H9 (cell line): ENCODE results near the gene TSEN15. TPM values are rescaled to one million over a fixed set of nuclear protein-coding genes. Genes with fewer than 3 reads are reported as not detected.

Experiments used
- DNase-seq: peaks from one replicate; pipeline ENCODE4 v3.0.0-alpha.2; 2017
- H2AFZ ChIP-seq: one replicate; pipeline ENCODE4 v1.6.1; 2013; ENCODE audit warnings: mild to moderate bottlenecking, low read length, control low read depth, moderate library complexity
- H2AK5ac ChIP-seq: 2 replicates; pipeline ENCODE4 v1.6.1; 2013; ENCODE audit warnings: low read length, control low read depth, mixed read lengths; ENCODE audit not compliant: insufficient read length
- H2BK120ac ChIP-seq: one replicate; pipeline ENCODE4 v1.6.1; 2013; ENCODE audit warnings: low read depth, mild to moderate bottlenecking, low read length, control low read depth, inconsistent platforms; ENCODE audit not compliant: poor library complexity, severe bottlenecking
- H2BK12ac ChIP-seq: 2 replicates; pipeline ENCODE4 v1.6.1; 2013; ENCODE audit warnings: low read length, control low read depth, mixed read lengths, low read depth; ENCODE audit not compliant: insufficient read length
- H2BK15ac ChIP-seq: 2 replicates; pipeline ENCODE4 v1.6.1; 2013; ENCODE audit warnings: low read depth, low read length, control low read depth
- H2BK20ac ChIP-seq: one replicate; pipeline ENCODE4 v1.6.1; 2013; ENCODE audit warnings: low read depth, mild to moderate bottlenecking, low read length, control low read depth, inconsistent platforms; ENCODE audit not compliant: poor library complexity, severe bottlenecking
- H2BK5ac ChIP-seq: 2 replicates; pipeline ENCODE4 v1.6.1; 2013; ENCODE audit warnings: low read length, control low read depth, mixed read lengths; ENCODE audit not compliant: insufficient read length
- H3K14ac ChIP-seq: 2 replicates; pipeline ENCODE4 v1.6.1; 2013; ENCODE audit warnings: low read length, control low read depth; ENCODE audit not compliant: insufficient read depth
- H3K18ac ChIP-seq: 2 replicates; pipeline ENCODE4 v1.6.1; 2013; ENCODE audit warnings: low read depth, mild to moderate bottlenecking, mixed read lengths, low read length, control low read depth; ENCODE audit not compliant: insufficient read length
- H3K23ac ChIP-seq: 2 replicates; pipeline ENCODE4 v1.6.1; 2013; ENCODE audit warnings: low read length, control low read depth, mixed read lengths, low read depth; ENCODE audit not compliant: insufficient read length
- H3K23me2 ChIP-seq: 2 replicates; pipeline ENCODE4 v1.6.1; 2013; ENCODE audit warnings: low read depth, mild to moderate bottlenecking, mixed read lengths, low read length, control low read depth; ENCODE audit not compliant: insufficient read length, poor library complexity, severe bottlenecking
- H3K27ac ChIP-seq: 2 replicates; pipeline ENCODE4 v1.5.1; 2013; ENCODE audit warnings: low read length, control low read depth, mixed read lengths, low read depth; ENCODE audit not compliant: insufficient read length
- H3K27me3 ChIP-seq: 2 replicates; pipeline ENCODE4 v1.6.1; 2013; ENCODE audit warnings: low read length, control low read depth, inconsistent platforms; ENCODE audit not compliant: insufficient read depth
- H3K4ac ChIP-seq: 2 replicates; pipeline ENCODE4 v1.6.1; 2013; ENCODE audit warnings: low read depth, mild to moderate bottlenecking, control low read depth, inconsistent platforms, low read length, moderate library complexity
- H3K4me1 ChIP-seq: 2 replicates; pipeline ENCODE4 v1.6.1; 2013; ENCODE audit warnings: low read length, control low read depth, inconsistent platforms; ENCODE audit not compliant: insufficient read depth
- H3K4me2 ChIP-seq: 2 replicates; pipeline ENCODE4 v1.6.1; 2013; ENCODE audit warnings: low read length, control low read depth, mixed read lengths; ENCODE audit not compliant: insufficient read length, insufficient read depth
- H3K56ac ChIP-seq: 2 replicates; pipeline ENCODE4 v1.6.1; 2013; ENCODE audit warnings: low read depth, mild to moderate bottlenecking, mixed read lengths, low read length, control low read depth; ENCODE audit not compliant: insufficient read length
- H3K79me1 ChIP-seq: 2 replicates; pipeline ENCODE4 v1.6.1; 2013; ENCODE audit warnings: low read depth, mild to moderate bottlenecking, moderate library complexity, low read length, control low read depth, inconsistent platforms; ENCODE audit not compliant: insufficient read depth, poor library complexity, severe bottlenecking
- H3K79me2 ChIP-seq: 2 replicates; pipeline ENCODE4 v1.6.1; 2013; ENCODE audit warnings: low read length, control low read depth, inconsistent platforms; ENCODE audit not compliant: insufficient read depth
- H3K9ac ChIP-seq: 2 replicates; pipeline ENCODE4 v1.6.1; 2013; ENCODE audit warnings: low read length, control low read depth, mixed read lengths; ENCODE audit not compliant: insufficient read length; ENCODE audit errors: extremely low read depth
- H3K9me3 ChIP-seq: one replicate; pipeline ENCODE4 v1.6.1; 2013; ENCODE audit warnings: low read depth, low read length, inconsistent platforms; ENCODE audit not compliant: control insufficient read depth
- H3T11ph ChIP-seq: one replicate; pipeline ENCODE4 v1.6.1; 2013; ENCODE audit warnings: mild to moderate bottlenecking, low read length, control low read depth, inconsistent platforms
- H4K20me1 ChIP-seq: one replicate; pipeline ENCODE4 v1.6.1; 2013; ENCODE audit not compliant: control insufficient read depth, insufficient read length, insufficient read depth
- H4K5ac ChIP-seq: 2 replicates; pipeline ENCODE4 v1.6.1; 2013; ENCODE audit warnings: low read depth, mild to moderate bottlenecking, mixed read lengths, low read length, control low read depth; ENCODE audit not compliant: insufficient read length
- H4K8ac ChIP-seq: replicated peaks from 2 replicates; pipeline ENCODE4 v1.6.1; 2013; ENCODE audit warnings: low read length, control low read depth, mixed read lengths, low read depth; ENCODE audit not compliant: insufficient read length
- H4K91ac ChIP-seq: 2 replicates; pipeline ENCODE4 v1.6.1; 2013; ENCODE audit warnings: low read depth, mild to moderate bottlenecking, moderate library complexity, mixed read lengths, low read length, control low read depth; ENCODE audit not compliant: insufficient read length
- H3K27ac Mint-ChIP-seq, 3 experiments: 2 replicates in 2 of 3; 3 replicates in 1 of 3; pipeline ENCODE4 v1.8.0; 2020 to 2021; ENCODE audit warnings: mixed read lengths in 3 of 3, mild to moderate bottlenecking in 1 of 3, moderate library complexity in 1 of 3
- H3K27me3 Mint-ChIP-seq: 2 replicates; pipeline ENCODE4 v1.8.0; 2021; ENCODE audit warnings: low read depth, mild to moderate bottlenecking, moderate library complexity, mixed read lengths
- H3K36me3 Mint-ChIP-seq, 3 experiments: 2 replicates in 2 of 3; 3 replicates in 1 of 3; pipeline ENCODE4 v1.8.0; 2020 to 2021; ENCODE audit warnings: low read depth in 3 of 3, mixed read lengths in 3 of 3; ENCODE audit not compliant: insufficient read depth in 1 of 3
- H3K4me1 Mint-ChIP-seq, 2 experiments: 2 replicates each; pipeline ENCODE4 v1.8.0; 2020; ENCODE audit warnings: mixed read lengths in 2 of 2
- H3K4me3 Mint-ChIP-seq, 2 experiments: 2 replicates in 1 of 2; 3 replicates in 1 of 2; pipeline ENCODE4 v1.8.0; 2020 to 2021; ENCODE audit warnings: mild to moderate bottlenecking in 2 of 2, mixed read lengths in 2 of 2, moderate library complexity in 1 of 2
- H3K9me3 Mint-ChIP-seq, 2 experiments: 2 replicates in 1 of 2; 3 replicates in 1 of 2; pipeline ENCODE4 v1.8.0; 2020; ENCODE audit warnings: mild to moderate bottlenecking in 2 of 2, mixed read lengths in 2 of 2, moderate library complexity in 1 of 2
- WGBS: extraction: QIAGEN DNeasy Blood & Tissue Kit; methylation state at CpG from one replicate; pipeline ENCODE4 v1.1.7; 2013; ENCODE audit warnings: missing lambda C conversion rate, low lambda C conversion rate, mixed read lengths; ENCODE audit not compliant: insufficient read length; ENCODE audit errors: extremely low coverage; 5-methylcytosine and 5-hydroxymethylcytosine counted together
- total RNA-seq: library from RNA; stranded (reverse); gene quantifications from 2 replicates; pipeline ENCODE4 v1.2.1, GENCODE V29; 2021
- TF ChIP-seq, protein P1 (sequence below): fragments of 200-600 bp; sonication (generic); conservative IDR thresholded peaks from 3 replicates; pipeline ENCODE4 v1.8.0; 2021; ENCODE audit warnings: antibody characterized with exemption, mild to moderate bottlenecking

Gene TSEN15
- total RNA-seq, 1 experiment from 2014 or later = 21.9 TPM

DNA sequence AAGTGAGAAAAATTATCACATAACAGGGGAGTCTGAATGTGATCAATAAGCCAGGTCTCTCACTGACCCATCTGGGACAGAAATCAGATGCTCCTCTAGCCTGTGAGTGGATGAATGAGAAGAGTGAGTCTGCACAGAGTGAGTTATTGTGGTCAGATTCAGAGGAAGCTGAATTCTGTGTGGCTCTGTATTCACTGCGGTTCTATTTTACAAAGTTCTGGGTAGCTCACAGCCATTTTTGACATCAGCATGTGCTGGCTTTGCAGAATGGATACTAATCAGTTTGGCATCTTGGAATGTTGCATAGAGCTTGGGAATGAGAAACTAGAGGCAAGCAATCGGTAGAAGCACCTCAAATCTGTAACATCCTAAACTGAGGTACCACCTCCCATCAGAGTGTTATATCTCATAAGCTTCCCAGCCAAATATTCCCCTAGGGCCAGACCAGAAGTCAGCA lies 17.8 kb upstream of the TSEN15 start:
- no peaks in the 10 kb centered on the region for H3K9me3 ChIP-seq
- H4K8ac ChIP-seq = no peak overlapping the region
- no peak overlapping the region for H3K23ac ChIP-seq
- no peak overlapping the region for H2BK120ac ChIP-seq
- H3K18ac ChIP-seq = no peak overlapping the region
- no peaks in the 10 kb centered on the region for H3K79me1 ChIP-seq
- H3K9ac ChIP-seq = no peak overlapping the region
- peaks cover 89% of the 10 kb centered on the region for H3K27me3 Mint-ChIP-seq
- no peak overlapping the region for H3K4ac ChIP-seq
- H3K23me2 ChIP-seq = peaks cover 18% of the 10 kb centered on the region
- no peaks in the 10 kb centered on the region for H3K4me1 ChIP-seq
- H3K27ac Mint-ChIP-seq = no peak overlapping the region
- no peak overlapping the region for H3K14ac ChIP-seq
- H3T11ph ChIP-seq = no peak overlapping the region
- H4K20me1 ChIP-seq = no peaks in the 10 kb centered on the region
- no peak overlapping the region for H2BK5ac ChIP-seq
- H4K91ac ChIP-seq = no peak overlapping the region
- no peak overlapping the region for H2AFZ ChIP-seq
- H2BK15ac ChIP-seq = no peak overlapping the region
- no peak overlapping the region for H3K4me3 Mint-ChIP-seq
- H2BK20ac ChIP-seq = no peak overlapping the region
- no peaks in the 10 kb centered on the region; a peak in 1 of 7 replicates for H3K36me3 Mint-ChIP-seq
- H3K27me3 ChIP-seq = peaks cover 14% of the 10 kb centered on the region; the same call in 1 of the 2 replicates
- peaks cover 13 to 15% of the 10 kb centered on the region in 2 experiments for H3K4me1 Mint-ChIP-seq
- H4K5ac ChIP-seq = no peak overlapping the region
- no peak overlapping the region for H3K27ac ChIP-seq
- TF ChIP-seq, protein P1, sequence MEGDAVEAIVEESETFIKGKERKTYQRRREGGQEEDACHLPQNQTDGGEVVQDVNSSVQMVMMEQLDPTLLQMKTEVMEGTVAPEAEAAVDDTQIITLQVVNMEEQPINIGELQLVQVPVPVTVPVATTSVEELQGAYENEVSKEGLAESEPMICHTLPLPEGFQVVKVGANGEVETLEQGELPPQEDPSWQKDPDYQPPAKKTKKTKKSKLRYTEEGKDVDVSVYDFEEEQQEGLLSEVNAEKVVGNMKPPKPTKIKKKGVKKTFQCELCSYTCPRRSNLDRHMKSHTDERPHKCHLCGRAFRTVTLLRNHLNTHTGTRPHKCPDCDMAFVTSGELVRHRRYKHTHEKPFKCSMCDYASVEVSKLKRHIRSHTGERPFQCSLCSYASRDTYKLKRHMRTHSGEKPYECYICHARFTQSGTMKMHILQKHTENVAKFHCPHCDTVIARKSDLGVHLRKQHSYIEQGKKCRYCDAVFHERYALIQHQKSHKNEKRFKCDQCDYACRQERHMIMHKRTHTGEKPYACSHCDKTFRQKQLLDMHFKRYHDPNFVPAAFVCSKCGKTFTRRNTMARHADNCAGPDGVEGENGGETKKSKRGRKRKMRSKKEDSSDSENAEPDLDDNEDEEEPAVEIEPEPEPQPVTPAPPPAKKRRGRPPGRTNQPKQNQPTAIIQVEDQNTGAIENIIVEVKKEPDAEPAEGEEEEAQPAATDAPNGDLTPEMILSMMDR = no peak
- H3K79me2 ChIP-seq = no peaks in the 10 kb centered on the region
- no peak overlapping the region for H2BK12ac ChIP-seq
- no peak overlapping the region for H3K56ac ChIP-seq
- no CpG with 5 or more reads among the region's 2 CpGs for WGBS
- H2AK5ac ChIP-seq = no peak overlapping the region
- no peak overlapping the region for H3K4me2 ChIP-seq
- DNase-seq = no peak
- H3K9me3 Mint-ChIP-seq = no peaks in the 10 kb centered on the region; a peak in 1 of 5 replicates
